HG02943 (cell line): ENCODE measurements around the gene BLNK.

Source experiments
- ATAC-seq: cut with Tn5 transposase; IDR thresholded peaks from one replicate; pipeline ENCODE4 v1.9.1; 2021; ENCODE audit warnings: mild to moderate bottlenecking, low read depth, moderate library complexity; ENCODE audit not compliant: unreplicated experiment

The BLNK gene

DNA sequence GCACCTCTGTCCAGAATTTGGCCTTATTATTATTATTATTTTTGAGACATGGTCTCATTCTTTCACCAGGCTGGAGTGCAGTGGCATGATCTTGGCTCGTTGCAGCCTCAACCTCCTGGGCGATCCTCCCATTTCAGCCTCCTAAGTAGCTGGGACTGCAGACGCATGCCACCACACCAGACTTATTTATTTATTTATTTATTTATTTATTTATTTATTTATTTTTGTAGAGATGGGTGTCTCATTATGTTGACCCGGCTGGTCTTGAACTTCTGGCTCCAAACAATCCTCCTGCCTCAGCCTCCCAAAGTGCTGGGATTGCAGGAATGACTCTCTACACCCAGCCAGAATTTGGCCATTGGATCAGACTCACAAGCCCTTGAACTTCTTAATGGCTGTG is 6.4 kb downstream of the BLNK start:
- no peak for ATAC-seq

DNA sequence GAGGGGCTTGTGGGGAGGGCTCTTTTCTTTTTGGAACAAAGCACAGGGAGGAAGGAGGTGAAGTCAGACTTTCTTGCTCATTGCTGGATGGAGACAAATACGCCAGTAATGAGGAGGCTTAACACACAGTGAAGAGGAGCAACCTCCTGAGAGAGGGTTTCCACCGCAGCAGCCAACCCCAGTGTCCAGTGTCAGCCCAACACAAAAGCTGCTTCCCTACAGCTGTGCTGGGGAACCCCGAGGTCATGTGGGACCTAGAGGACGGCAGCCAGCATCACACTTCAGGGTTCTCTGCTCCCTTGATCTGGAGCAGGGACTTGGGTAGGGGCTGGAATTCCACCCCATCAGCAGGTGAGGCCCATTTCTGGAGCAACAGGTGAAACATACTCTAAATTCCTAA is 7.7 kb downstream of the BLNK start:
- ATAC-seq: no peak

DNA sequence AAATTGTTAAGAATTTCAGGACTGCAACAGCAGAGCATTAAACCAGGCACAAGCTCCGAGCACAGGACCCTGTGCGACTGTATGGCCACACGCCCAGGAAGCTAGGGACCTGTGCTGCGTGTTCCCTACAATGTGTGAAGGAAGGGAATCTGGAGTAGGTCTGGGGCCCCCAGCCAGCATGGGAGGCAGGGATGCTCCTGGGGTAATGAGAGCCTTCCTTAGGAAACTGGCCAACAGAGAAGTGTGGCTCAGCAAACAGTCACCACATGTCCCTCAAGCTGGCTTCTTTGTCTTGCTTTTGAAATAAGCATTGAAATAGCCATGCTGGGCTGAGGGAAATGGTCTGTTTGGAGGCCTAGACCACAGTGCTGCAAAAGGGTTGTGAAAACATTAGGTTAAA is 8.2 kb downstream of the BLNK start:
- no peak for ATAC-seq

DNA sequence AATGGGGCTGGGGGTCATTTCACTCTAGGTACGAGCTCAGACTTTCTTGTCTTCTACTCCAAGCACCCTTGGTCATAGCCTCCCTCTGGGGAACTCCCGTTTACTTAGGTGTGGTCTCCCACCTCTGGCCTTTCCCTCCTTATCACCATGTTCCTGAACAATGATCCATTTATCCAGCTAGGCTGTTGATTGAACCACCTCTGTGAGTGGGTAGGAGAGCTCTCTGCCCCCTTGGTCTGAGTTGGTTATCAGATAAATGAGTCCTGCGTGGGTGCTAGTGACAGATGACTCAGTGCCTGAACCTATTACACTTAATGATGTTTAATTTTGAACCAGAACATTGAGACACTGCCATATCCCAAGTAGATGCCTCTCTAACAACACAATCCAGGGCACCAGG is 9.4 kb downstream of the BLNK start:
- ATAC-seq: no peak

DNA sequence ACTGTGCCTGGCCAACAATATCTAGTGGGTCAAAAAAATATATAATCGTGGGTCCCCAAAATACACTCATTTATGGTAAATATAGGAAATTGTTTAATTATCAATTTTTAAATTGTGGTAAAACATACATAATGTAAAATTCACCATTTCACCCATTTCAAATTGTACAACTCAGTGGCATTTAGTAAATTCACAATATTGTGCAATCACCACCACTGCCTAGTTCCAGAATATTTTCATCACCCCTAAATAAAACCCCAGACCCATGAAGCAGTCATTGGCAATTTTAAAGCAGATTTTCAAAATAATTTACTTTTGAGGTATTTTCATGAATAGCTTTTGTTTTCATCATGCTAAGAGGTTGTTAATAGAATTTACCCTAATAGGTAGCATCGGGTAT is 10.2 kb downstream of the BLNK start:
- ATAC-seq: no peak

DNA sequence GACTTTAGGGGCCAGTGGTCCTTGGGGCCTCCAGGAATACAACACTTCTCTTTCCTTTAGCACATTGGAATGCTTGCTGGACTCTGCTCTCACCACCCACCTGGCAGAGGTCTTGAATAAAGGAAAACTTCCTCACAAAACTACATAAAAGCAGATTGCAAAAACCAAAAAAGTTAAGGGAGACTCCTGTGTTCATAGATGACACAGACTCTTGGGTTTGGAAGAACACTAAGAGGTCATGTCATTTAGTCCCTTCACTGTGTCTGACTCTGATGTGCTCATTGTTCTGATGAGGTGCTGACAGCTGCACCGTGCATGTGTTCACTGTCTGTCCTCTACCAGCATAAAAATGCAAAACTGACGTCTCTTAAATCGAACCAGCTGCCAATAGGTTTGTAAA is 11.4 kb downstream of the BLNK start:
- ATAC-seq: no peak

DNA sequence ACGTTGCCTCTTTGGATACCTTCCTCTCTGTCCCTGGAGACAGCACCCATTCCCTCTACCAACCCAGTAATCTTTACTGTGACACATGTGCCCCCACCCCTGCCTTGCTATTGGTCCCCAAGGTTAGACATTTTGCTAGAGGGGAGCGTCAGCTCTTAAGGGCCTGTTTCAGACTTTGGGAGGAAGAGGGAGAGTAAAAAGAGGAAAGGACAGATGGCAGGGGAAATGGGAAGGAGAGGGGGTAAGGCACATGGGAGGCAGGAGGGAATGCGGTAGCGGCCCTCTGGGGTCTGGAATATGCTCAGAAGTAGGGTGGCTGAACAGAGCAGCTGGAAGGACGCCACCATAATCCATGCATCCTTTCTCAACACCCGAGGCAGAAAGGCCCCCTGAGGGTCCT is 12.2 kb downstream of the BLNK start:
- ATAC-seq: no peak

DNA sequence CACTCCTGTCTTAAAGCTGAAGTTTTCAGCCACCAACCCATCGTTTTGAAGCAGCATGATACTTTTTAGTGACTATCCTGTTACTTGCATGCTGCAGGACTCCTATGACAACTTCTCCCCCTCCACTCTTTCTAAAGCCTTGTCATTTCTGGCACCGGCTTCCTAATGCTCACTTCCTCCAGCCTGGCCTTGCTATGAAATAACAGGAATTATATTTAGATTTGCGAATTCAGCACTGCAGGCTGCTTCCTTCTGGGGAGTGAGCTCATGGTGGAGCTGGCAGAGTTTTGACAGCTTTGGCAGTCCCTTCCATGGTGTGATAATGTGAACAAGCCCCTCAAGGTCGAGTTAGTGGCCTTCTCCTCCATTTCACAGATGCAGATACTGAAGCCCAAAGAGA is 13.4 kb downstream of the BLNK start:
- no peak for ATAC-seq

DNA sequence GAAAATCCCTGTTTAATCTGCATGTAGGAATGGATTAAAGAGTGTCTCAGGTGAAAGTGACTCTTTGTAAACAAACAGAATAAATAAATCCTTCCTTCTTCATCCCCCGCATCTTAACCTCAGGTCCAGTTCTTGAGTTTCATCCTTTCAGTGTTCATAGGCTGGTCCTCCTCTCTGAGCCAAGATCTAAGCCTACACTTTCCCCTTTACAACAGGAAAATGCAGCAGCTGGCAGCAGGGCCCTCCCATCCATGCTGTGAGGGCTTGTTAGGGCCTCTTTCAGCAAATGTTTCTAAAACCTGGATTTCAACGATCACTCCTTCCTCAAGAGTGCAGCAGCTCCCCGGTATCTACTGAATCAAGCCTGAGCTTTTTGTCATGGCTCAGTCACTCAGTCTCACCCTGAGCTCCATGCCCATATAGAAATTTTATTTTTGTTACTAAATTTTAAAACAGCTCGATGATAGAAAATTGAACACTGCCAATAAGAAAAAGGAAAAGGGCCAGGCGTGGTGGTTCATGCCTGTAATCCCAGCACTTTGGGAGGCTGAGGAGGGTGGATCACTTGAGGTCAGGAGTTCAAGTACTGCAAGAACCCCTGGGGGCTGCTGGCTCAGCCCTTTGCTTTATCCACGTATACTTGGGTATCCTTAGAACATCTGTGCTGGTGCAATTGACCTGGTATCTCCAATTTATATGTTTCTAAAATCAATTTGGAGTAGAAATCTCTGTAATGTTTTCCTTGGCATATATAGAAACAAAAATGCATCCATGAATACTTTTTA is 15.6 kb downstream of the BLNK start:
- ATAC-seq: no peak

DNA sequence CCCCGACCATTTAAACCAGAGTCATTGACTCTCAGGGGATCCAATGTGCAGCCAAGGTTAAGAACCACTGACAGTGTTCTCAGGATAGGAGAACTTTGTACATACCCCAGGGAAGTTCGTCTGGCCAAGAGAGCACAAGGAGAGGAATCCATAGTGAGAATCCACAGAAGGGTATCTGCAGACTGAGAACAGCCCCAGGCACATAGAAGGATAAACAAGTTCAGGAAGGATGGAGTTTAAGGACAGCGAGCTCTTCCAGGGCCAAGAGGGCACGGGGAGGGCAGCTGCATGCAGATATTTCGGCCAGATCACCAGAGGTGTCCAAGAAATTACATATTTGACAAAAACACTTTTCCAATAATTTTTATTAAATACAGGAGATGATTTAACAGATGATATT is 16.4 kb downstream of the BLNK start:
- ATAC-seq: no peak

DNA sequence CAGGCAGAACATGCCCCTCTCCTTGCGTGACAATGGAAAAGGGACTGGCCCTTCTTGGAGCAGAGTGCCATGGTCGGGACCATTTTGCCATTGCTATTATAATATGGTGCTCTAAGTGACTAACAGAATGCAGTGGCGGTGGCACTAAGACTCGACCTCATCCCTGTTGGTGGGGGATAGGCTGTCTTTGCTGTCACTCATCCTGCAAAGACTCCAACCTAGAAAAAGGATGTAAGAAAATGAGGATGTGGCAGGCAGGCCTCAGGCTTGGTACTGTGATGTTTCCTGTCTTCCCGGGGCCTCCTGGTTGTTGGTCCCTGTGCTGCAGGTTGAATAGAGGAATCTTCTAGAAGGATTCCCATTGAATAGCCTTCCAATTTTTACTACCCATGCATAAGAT is 18.6 kb downstream of the BLNK start:
- no peak for ATAC-seq

DNA sequence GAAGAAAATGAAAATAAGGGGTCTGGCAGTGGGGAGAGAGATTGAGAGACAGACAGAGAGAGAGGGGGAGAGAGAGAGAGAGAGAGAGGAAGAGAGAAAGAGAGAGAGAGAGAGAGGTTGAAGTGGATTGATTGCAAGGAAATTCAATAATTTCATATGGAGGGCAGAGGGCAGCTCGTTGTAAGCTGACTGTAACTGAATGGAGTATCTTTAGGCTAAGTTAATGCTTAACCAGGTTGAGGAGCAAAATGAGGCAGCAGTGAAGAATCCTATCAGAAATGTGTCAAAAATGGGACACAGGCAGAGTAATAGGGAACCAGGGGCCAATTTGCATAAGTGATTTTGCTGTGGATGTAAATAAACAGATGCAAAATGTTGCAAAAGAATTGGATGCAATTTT is 21.0 kb downstream of the BLNK start:
- ATAC-seq: no peak

DNA sequence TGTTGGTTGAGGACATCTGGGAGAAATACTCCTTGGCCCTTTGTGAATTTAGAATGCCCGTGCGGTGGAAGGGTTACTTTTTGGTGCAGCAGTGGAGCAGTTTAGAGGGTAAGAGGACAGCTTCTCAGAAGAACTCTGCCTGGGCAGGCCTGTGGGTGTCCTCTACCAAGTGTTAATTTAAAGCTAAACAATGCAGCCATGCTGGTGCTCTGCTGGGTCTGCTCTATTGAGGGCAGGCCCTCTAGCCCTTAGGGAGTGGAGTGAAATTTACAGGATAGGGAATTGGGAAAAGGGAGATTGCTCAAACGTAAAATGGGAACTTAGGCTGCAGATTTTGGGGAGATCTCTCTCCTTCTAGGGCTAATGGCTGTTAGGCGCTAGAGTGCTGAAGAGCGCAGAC is 22.1 kb downstream of the BLNK start:
- no peak for ATAC-seq

DNA sequence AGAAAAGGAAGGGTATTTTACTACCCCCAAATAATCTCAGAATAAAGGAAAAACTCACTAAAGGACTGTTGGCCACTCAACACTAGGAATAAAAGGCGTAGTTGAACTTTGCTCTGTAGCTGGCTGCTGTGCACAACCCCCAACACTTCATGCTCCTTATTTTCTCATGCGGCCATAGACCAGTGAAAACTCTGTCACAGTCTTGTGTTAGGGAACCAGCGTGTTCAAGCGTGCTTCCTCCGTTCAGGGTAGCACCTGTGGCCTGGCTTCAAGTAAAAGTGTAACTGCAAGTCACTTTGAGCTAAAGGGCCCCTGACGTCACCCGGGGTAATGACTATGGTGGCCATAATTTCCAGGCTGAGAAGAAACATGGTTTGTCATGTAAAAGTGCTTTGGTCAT is 27.0 kb downstream of the BLNK start:
- peak; percentile 98 for ATAC-seq

DNA sequence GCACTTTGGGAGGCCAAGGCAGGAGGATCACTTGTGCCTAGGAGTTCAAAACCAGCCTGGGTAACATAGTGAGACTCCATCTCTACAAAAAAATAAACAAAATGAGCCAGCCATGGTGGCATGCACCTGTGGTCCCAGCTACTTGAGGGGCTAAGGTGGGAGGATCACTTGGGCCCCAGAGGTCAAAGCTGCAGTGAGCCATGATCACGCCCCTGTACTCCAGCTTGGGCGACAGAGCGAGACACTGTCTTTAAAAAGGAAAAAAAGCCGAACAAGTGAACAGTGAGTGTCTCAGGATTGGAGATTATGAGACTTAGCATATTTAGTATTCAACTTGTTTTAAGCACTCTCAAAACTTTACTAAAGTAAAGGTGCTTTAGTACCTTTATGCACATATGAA is 28.1 kb downstream of the BLNK start:
- ATAC-seq: no peak

DNA sequence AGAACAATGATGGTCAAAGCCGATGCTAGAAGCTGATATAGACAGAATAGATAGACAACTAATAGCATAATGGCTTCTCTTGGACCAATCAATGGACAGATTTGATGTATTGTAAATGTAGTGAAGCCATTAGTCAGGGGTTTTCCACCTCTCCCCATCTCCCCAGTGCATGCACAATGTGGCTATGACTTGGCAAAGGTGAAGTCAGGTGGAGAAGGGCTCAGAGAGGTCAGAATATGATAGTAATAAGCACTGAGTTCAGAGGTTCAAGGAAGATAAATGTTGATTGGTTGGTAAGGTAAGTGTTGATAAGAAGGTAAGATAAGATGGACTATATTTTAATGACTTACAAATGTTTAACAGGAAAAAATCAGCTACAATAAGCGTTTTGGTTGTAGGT is 28.5 kb downstream of the BLNK start:
- no peak for ATAC-seq

DNA sequence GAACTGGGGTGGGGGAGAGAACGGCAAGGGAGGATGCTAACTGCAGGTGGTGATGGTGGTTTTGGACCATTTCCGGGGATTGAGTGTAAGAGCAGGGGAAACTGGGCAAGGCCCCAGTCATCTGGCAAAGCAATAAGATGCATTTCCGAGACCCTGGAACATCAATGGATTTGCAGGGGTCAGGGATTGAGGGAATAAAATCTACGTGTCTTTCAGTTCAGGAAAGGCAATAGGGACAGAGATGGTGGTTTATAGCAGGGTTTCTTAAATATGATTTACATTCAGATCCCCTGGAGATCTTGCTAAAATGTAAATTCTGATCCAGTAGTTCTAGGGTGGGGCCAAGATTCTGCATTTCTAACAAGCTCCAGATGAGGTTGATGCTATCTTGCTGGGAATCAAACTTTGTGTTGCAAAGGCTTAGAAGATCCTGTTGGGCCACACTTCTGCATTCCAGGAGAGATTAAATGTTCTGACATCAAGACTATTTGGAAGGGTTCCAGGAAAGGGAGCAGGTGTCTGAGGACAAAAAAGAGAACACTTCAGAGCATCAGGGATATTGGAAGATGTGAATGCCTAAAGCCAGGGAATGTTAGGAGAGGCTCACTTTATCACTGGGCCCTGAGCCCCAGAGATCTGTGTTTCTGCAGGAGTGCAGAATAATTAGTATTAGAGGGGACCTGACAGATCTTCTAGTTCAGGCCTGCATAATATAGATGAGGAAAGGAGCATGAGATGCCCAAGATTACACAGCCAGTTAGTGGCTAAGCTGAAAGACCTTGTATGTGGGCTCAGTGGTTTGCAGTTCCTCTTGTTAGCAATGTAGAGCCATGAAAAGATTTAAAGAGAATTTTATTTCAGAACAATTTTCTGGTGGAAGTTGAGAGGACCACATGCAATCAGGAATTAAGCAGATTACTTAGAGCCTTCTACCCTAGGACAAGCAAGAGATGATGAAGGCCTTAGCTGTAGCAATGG is 32.4 kb downstream of the BLNK start:
- ATAC-seq: no peak

DNA sequence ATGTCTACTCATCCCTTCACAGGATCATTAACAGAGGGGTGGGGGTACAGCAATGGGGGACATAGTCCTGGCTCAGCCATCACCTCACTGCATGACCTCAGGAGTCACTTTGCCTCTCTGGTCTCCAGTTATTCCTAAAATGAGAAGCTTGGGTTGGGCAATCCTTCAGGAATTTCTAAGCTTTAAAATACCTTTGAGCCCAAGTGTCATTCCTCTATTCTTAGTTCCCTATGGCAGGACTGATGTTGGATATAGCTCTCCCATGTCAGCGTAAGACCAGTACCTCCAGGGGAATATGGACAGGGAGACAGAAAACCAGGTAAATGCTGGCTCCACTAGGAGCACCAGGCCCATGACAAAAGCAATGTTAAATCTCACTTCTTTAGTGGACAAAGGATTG is 34.5 kb downstream of the BLNK start:
- no peak for ATAC-seq

DNA sequence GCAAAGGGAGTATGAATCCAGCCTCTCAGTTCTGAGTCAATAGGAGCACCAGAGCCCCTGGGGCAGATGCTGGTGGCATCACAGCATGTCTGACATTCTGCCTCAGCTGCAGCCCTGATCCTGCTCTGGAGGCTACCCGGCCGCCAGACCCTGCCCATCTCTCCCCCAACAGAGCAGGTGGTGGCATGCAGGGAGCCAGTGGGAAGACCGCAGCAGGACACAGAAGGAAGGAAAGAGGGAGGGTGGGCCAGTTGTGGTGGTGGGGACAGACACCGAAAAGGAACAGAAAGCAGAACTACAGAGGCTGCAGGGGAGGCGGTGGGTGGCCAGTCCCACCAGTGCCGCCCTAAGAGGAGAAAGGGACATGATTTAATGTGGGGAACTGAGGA is 35.3 kb downstream of the BLNK start:
- ATAC-seq: no peak

DNA sequence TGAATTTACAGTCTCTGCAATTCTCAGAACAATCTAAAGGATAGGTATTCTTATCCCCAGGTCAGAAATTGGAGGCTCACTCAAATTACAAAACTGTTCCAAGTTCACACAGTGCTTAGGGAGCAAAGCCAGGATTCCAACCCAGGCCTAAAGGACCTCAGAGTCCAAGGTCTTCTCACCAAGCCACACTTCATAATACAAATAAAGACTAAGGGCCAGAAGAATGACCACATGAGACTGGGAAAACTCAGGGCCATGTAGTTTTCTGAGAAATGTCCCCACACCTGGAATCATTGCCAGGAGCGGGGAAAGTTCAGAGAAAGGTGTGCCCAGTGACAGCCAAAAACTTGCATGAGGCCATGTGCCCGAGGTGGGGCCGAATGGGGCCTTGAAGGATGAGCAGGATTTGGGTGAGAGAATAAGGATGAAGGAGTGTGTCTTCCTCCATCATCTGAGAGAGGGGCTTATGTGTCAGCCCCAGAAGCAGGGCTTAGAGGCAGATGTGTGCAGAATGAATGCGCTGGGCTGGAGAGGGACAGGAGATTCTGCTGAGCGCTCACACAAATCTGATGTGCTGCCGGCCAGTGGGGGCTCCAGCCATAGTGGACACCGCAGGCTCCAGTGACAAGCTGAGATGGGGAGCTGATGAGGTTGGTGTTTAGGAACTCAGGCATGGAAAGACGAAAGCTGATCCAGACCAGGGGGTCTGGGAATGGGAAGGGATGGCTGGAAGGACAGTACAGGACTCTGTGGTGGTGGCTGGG is 35.9 kb downstream of the BLNK start:
- no peak for ATAC-seq

DNA sequence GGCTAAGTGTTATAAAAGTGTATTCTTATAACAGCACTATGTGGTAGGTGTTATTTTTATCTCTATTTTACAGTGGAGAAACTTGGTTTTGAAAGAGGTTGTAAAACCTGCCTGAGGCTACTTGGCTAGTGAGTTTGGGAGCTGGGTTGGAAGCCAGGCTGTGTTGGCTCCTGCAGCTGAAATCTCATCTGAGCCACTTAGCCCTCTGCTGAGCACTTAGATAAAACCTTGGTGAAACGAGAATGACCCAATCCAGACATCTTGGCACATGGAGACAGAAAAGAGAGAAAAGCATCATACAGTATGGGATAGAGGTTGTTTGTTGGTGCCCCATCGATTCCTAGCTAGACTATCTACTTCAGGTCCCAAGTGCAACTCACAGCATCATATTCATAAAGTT is 37.4 kb downstream of the BLNK start:
- no peak for ATAC-seq
